Stomach (tissue), 9 donors: ENCODE measurements around the gene RALGDS. TPM values are rescaled to one million over a fixed set of nuclear protein-coding genes. Genes with fewer than 3 reads are reported as not detected.

ENCODE experiments used
- DNase-seq, 2 donors: peaks; one replicate each; pipeline versions ENCODE4 v3.0.0 to v3.0.0-alpha.2; 2013 to 2019
- H3K27ac ChIP-seq, 5 donors: fragments of 200-600 bp in 4 of 5; sonication (generic) in 4 of 5; one replicate each; pipeline ENCODE4 v1.5.1; 2013 to 2019; ENCODE audit warnings: mild to moderate bottlenecking in 1 of 5, moderate library complexity in 1 of 5
- H3K27me3 ChIP-seq, 3 donors: fragments of 200-600 bp; sonication (generic); one replicate each; pipeline ENCODE4 v1.5.1; 2017 to 2019; ENCODE audit warnings: mixed run types in 1 of 3
- H3K36me3 ChIP-seq, 4 donors: fragments of 200-600 bp; sonication (generic); 1 replicate in 3 of 4; 2 replicates in 1 of 4; pipeline ENCODE4 v1.5.1; 2016 to 2019
- H3K4me1 ChIP-seq, 4 donors: fragments of 200-600 bp; sonication (generic); one replicate each; pipeline ENCODE4 v1.5.1; 2016 to 2019
- H3K4me3 ChIP-seq, 4 donors: fragments of 200-600 bp; sonication (generic) in 3 of 4; one replicate each; pipeline ENCODE4 v1.5.1; 2016 to 2019; ENCODE audit warnings: mild to moderate bottlenecking in 1 of 4
- H3K9me3 ChIP-seq, 4 donors: fragments of 200-600 bp; sonication (generic); one replicate each; pipeline ENCODE4 v1.5.1; 2016 to 2019
- EP300 ChIP-seq: sonication (generic); formaldehyde crosslinking; IDR thresholded peaks from one replicate; pipeline ENCODE4 v1.6.1; 2017; ENCODE audit warnings: antibody characterized with exemption
- POLR2A ChIP-seq, 4 donors: fragments of 450-650 bp; IDR thresholded peaks; one replicate each; pipeline ENCODE4 v1.6.1; 2016; ENCODE audit warnings: antibody characterized with exemption in 4 of 4, control low read depth in 2 of 4, mild to moderate bottlenecking in 1 of 4, moderate library complexity in 1 of 4
- POLR2AphosphoS5 ChIP-seq, 3 donors: sonication (generic); formaldehyde crosslinking; IDR thresholded peaks; one replicate each; pipeline ENCODE4 v1.6.1; 2016; ENCODE audit warnings: antibody characterized with exemption in 3 of 3
- WGBS, 5 donors: extraction: QIAGEN DNeasy Blood & Tissue Kit in 3 of 5; methylation state at CpG; one replicate each; pipeline versions ENCODE4 v1.1.5 to v1.1.7; 2013 to 2018; 5-methylcytosine and 5-hydroxymethylcytosine counted together
- intact Hi-C: fragments of 100-400 bp; cut with DNase I; formaldehyde crosslinking; loops from one replicate; pipeline ENCODE4 v1.15.1; 2023; ENCODE audit warnings: low total_unique reads
- polyA plus RNA-seq, 3 donors: library from polyadenylated mRNA; stranded (reverse); fragments of 200-250 nt; gene quantifications; one replicate each; pipeline ENCODE4 v1.2.3, GENCODE V29; 2013
- total RNA-seq, 5 donors: library from RNA; depleted of rRNA; stranded (reverse); fragments of >200 nt; gene quantifications; one replicate each; pipeline versions ENCODE4 v1.1.0 to v1.2.3, GENCODE V29; 2014 to 2016
- TF ChIP-seq, protein P1 (sequence below), 7 experiments: fragments of 450-650 bp in 4 of 7; fragments of 200-600 bp in 3 of 7; sonication (generic) in 3 of 7; IDR thresholded peaks; one replicate each; pipeline ENCODE4 v1.5.1; 2016 to 2019; ENCODE audit warnings: antibody characterized with exemption in 7 of 7, control low read depth in 2 of 7, mild to moderate bottlenecking in 1 of 7
- donor health status: healthy with polysubstance abuse.
- donor health status: Bipolar disorder and iron deficiency.
- donor health status: healthy.

RALGDS gene
- total and polyA plus RNA-seq, 8 donors, result 20.5 to 242 (median 43.6) TPM

DNA sequence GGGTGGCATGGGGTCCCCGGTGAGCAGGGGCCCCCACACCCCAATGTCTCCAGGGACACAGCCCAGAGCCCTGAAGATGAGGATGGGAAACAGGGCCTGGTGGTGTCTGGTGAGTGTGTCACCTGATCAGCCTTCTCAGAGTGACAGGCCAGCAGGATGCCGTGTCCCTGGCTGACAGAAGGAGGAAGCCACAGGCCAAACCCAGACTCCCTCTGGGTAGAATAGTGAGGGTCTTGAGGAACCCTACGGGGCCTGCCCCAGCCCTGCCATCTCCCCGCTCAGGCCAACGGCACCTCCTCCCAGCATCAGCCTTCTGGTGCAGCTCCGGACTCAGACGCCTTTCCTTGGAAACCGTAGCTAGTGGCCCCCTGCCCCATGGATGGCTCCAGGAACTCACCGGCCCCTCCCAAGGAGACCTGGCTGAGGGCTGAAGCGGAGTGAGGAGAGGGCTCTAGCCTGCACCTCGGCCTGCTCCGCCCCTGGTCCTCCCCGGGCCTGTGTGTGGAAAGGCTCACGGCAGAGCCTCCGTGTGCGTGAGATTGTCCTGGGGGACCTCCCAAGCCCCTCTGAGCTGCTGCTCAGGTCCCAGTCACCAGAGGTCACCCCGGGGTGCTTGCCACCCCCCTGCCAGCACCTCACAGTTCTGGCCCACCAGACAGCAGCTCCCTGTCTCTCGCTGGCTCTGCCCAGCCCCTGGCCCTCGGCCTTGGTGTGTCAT is 6.0 kb downstream of the RALGDS start:
- WGBS, 5 donors, result 85 to 92% (median 89%) methylated on average over 3 to 19 of the region's 19 CpGs

DNA sequence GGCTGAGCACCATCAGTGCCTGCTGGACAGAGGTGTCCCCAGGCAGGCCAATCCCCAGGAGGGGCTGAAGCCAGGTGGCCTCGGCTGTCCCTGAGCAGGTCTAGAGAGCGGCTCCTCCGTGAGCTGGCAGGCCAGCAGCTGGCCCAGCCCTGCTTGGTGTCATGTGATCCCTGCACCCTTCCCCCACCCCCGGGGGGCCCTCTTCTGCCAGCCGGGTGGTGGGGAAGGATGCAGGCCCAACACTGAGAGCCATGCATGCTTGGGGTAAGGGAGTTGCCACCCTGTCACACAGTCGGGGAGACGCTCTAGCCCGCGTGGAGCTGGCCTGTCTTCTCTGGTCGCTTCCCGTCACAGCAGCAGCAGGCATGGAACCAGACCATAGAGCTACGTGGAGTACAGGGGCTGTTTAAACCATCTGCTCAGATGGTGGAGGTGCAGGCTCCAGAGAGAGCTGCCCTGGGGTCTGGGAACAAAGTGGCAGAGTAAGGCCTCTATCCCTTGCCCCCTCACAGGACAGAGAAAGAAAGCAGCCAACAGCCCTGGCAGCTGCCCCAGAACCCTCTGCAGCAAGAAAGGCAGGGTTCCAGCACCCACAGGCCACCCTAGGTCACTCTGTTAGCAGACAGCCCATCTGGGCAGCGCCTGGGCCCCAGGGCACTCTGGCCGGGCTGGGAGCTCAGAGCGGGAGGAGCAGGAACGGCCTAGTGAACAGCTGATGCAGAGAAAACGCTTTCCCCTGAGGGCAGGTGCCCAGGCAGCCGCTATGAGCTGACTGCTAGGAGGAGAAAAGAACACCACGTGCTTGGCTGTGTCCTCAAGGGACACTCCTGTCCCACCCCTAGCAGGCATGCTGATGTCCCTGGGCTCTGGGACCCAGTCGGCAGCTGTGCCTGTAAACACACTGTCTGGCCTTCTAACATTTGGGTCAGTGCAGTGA is 6.8 kb downstream of the RALGDS start:
- H3K4me1 ChIP-seq, result peaks cover 56 to 79% (median 70%) of the 10 kb centered on the region in 4 donors
- H3K4me3 ChIP-seq, result peak overlapping the region in 1 of 4 donors; percentile 17
- 19 to 47% (median 40%) methylated on average over 9 to 20 of the region's 20 CpGs for WGBS, 5 donors
- intact Hi-C loops, result no loop called here
- peak overlapping the region; percentile 20 to 91 (median 72) for H3K27ac ChIP-seq
- H3K27me3 ChIP-seq, result no peaks in the 10 kb centered on the region
- no peaks in the 10 kb centered on the region for H3K9me3 ChIP-seq
- TF ChIP-seq, protein P1, sequence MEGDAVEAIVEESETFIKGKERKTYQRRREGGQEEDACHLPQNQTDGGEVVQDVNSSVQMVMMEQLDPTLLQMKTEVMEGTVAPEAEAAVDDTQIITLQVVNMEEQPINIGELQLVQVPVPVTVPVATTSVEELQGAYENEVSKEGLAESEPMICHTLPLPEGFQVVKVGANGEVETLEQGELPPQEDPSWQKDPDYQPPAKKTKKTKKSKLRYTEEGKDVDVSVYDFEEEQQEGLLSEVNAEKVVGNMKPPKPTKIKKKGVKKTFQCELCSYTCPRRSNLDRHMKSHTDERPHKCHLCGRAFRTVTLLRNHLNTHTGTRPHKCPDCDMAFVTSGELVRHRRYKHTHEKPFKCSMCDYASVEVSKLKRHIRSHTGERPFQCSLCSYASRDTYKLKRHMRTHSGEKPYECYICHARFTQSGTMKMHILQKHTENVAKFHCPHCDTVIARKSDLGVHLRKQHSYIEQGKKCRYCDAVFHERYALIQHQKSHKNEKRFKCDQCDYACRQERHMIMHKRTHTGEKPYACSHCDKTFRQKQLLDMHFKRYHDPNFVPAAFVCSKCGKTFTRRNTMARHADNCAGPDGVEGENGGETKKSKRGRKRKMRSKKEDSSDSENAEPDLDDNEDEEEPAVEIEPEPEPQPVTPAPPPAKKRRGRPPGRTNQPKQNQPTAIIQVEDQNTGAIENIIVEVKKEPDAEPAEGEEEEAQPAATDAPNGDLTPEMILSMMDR (IDR thresholded peaks at IDR 0.05), result no peak
- TF ChIP-seq EP300 (no peak), POLR2AphosphoS5 (IDR thresholded peaks at IDR 0.05) (no peak)
- H3K36me3 ChIP-seq, result peaks cover 18 to 30% (median 29%) of the 10 kb centered on the region in 4 donors
- DNase-seq, result peak in 1 of 2 donors; percentile 75

More for the DNA sequence above, 6.0 kb downstream of the RALGDS start:
- Histone ChIP-seq H3K27me3 (no peaks in the 10 kb centered on the region), H3K4me3 (no peak overlapping the region), H3K9me3 (no peaks in the 10 kb centered on the region), H3K27ac (peak overlapping the region in 4 of 5 donors; percentile 63 to 91 (median 76)), H3K4me1 (peaks cover 64 to 87% (median 78%) of the 10 kb centered on the region in 4 donors), H3K36me3 (peaks cover 10 to 21% (median 21%) of the 10 kb centered on the region in 4 donors)
- TF ChIP-seq, protein P1 (IDR thresholded peaks at IDR 0.05), result no peak
- TF ChIP-seq EP300, result no peak
- intact Hi-C loops, result no loop called here
- no peak for DNase-seq

DNA sequence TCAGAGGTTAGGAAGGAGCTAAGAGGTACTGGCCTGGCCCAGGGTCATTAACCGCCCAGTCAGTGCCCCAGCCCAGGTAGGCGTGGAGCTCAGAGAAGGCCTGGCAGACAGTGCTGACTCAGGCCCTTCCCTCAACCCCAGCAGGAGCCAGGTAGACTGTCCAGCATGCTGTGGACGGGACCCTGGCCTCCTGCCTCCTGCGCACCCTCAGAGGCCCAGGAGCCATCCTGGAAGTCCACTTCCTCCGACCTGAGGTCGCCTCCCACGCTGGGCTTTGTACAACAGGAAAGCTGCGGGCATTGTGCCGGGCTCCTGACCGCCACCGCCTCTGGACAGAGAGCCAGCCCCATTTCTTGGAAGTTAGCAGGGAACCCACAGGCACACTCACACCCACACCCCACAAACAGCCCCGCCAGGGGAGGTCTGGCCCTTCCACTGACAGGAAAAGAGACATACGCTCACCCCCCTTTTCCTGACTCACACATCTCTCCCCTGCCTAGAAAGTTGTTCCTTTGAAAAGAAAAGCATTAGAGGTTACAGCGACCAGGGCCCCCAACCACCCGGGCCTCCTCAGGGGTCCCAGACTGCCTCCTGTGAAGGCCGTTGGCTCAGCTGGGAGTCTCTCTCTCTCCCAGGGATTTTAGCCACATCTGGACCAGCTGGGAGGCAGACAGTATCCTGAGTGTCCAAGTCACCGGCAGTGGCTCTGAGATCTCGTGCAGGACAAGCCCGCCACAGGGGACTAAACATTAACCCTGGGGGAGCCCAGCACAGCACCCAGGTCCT is 7.7 kb downstream of the RALGDS start:
- Histone ChIP-seq H3K9me3 (no peaks in the 10 kb centered on the region), H3K27me3 (no peaks in the 10 kb centered on the region), H3K27ac (peak overlapping the region; percentile 23 to 91 (median 72)), H3K4me1 (peaks cover 47 to 70% (median 62%) of the 10 kb centered on the region in 4 donors), H3K36me3 (peaks cover 27 to 38% (median 38%) of the 10 kb centered on the region in 4 donors), H3K4me3 (peak overlapping the region in 1 of 4 donors; percentile 17)
- peak in 1 of 2 donors; percentile 32 for DNase-seq
- intact Hi-C loops, result no loop called here
- 47 to 76% (median 72%) methylated on average over 15 to 19 of the region's 19 CpGs for WGBS, 5 donors
- TF ChIP-seq POLR2A (IDR thresholded peaks at IDR 0.05) (no peak), POLR2AphosphoS5 (IDR thresholded peaks at IDR 0.05) (no peak), EP300 (no peak)
- TF ChIP-seq, protein P1 (IDR thresholded peaks at IDR 0.05), result no peak

DNA sequence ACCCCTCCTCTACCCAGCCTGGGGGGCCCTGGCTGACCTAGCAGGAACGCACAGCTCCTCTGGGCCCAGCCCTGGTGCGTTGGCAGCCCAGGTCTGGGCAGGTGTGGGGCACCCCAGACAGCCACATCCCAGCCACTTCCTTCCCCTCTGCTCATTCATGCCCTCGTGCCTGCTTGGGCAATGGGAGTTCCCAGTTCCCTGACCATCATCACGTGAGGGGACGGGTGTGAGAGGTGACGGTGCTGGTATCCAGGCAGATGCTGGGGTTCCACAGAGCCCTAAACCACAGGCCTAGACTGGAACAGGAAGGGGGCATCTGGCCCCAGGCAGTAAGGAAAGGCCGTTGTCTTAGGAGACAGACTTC is 8.4 kb downstream of the RALGDS start:
- 56 to 78% (median 74%) methylated on average over 7 of the region's 7 CpGs for WGBS, 5 donors
- peak in 1 of 3 donors; percentile 16 for TF ChIP-seq POLR2AphosphoS5 (IDR thresholded peaks at IDR 0.05)
- TF ChIP-seq EP300, result no peak
- TF ChIP-seq, protein P1 (IDR thresholded peaks at IDR 0.05), result no peak
- Histone ChIP-seq H3K4me1 (peaks cover 42 to 63% (median 54%) of the 10 kb centered on the region in 4 donors), H3K4me3 (no peak overlapping the region), H3K36me3 (peaks cover 33 to 45% (median 45%) of the 10 kb centered on the region in 4 donors), H3K27me3 (no peaks in the 10 kb centered on the region), H3K27ac (peak overlapping the region; percentile 23 to 91 (median 72)), H3K9me3 (no peaks in the 10 kb centered on the region)
- DNase-seq, result peak in 1 of 2 donors; percentile 59
- intact Hi-C loops, result no loop called here
